HG02642 (cell line): ENCODE measurements around the gene SAMD8.

Source experiments
- ATAC-seq: cut with Tn5 transposase; IDR thresholded peaks from one replicate; pipeline ENCODE4 v1.9.1; 2021; ENCODE audit warnings: mild to moderate bottlenecking; ENCODE audit not compliant: unreplicated experiment, poor library complexity

The SAMD8 gene

DNA sequence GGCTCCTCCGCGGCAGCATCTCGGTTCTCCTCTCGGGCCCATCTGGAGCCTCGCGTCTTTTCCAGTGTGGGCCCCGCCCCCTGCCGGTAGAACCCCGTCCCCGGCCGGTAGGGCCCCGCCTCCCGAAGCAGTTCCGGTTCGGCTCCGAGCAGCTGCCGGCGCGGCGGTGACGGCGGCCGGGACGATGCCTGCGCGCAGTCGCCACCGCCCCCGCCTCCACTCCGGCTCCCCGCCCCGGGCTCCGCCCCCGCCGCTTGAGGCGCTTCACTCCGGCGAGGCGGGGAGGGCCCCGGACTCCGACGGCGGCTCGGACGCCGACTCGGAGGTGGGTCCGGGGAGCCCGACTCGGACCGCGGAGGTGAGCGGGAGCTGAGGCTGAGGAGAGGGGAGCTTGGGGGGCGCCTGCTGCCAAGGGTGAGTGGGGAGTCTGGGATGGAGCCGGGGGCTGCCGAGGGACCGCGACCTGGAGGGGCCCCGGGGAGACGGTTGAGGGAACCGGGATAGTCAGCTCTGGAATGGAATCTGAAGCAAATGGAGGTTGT lies at the start of gene SAMD8:
Gene SAMD8 (plus strand): TSS at position 292 of the 542 bp plus-strand sequence. CDS start 38,873 bp downstream, outside the sequence.
- ATAC-seq = peak; percentile 79

DNA sequence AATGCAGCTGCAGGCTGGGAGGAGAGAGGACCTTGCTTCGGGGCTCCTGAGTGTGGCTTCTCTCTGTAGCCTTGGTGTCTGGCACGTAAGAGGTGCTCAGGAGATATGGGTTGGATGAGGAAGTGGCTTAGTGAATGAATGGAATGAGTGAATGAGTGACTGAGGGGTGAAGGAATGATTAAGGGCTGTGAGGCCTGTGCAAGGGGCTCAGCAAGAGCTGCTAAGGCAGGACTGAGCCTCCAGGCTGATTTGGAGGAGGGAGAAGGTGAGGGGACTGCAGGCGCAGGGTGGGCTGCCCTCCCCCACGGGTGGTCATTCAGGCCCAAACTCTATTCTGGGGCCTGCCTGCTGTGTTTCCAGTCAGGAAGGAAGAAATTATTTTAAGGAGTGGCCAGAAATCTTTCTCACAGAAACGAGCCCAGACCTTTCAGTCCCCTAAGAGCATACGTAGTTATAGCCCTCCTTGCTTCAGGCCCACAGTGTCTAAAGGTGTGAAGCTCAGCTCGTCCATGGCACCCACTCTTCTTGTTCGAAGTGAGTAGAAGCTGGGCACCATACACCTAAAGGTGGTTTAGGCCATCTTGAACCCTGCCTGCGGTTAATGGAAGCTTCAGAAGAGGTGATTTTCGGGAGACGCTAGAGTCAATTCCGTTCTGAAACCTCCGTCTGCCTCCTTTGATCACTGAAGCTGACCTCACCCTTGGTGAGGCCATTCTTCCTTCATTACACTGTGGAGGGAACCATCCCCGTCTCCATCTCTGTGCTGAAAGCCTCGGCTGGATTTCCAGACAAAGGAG lies 49.5 kb upstream of the SAMD8 start:
- no peak for ATAC-seq

DNA sequence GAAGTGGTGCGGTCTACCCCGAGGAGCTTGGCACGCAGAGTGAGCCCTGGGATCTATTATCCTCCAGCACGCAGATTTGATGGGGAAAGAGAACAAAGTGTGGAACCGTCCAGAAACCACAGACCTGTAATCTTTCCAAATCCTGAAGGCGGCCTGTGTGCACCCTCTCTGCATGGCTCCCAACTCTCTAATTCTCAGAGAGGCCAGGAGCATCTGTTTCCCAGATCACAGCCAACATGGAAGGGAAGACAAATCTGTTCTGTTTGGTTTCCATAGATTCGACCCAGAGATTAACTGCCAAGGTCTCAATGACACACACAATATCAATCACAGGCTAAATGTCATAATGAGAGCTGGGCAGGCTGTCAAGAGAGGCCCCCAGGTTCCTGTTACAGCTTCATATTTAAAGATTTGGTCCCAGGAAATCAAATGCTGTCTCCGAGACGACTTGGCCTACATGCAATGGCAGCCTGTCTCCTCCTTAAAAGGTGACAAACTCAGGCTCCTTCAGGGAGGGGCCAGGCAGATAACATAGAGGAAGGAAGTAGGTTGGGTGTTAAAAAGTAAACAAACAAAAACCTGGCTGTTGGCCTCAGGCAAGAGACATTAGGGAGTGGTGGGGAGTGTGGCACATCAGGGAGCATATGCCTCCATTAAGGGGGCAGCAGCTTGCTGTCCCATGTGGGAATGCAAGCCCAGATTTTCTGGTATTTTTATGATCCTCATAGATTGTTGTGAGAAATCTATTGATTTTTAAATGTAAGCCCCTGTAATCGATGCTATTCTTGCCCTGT lies 48.8 kb upstream of the SAMD8 start:
- ATAC-seq = no peak

DNA sequence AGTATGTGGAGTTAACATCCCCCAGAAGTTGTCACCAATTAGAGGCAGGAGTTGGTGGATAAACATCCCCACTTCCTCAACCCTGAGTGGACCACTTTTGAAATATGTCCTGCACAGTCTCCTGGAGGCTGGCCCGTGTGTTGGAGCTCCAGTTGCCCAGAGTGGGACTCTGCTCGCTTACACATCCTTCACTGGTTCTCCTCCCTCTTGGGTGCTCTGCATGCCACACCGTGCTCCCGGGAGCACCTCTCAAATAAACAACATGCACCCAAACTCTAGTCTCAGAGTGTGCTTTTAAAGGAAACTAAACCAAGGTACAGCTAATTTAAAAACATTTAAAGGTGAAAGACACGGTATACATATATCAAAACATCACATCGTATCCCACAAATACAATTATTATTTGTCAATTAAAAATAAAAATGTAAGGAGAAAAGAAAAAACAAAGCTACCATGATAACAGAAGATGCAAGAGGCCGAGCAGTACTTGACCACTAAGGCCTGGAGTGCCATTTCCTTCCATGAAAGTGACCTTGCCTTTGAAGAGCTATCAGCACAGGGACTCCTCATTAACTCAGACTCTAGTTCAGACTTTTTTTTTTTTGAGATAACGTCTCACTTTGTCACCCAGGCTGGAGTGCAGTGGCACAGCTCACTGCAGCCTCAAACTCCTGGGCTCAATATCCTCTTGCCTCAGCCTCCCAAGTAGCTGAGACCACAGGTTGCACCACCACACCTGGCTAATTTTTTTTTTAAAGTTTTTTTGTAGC lies 47.8 kb upstream of the SAMD8 start:
- ATAC-seq = no peak

DNA sequence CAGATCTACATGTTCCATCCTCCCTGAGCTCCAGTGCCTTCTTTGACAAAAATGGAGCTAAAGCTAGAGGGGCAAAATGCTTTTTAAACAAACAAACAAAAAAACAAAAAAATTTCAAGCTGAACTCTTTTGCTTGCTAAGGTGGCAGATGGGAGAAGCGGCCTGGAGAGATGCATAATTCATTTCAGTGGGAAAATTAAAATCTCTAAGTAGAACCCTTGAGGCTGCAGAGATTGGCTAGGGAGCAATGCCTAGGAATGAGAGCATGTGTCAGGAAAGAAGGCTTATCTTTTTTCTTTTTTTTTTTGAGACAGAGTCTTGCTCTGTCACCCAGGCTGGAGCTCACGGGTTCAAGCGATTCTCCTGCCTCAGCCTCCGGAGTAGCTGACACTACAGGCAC lies 46.4 kb upstream of the SAMD8 start:
- ATAC-seq = no peak

DNA sequence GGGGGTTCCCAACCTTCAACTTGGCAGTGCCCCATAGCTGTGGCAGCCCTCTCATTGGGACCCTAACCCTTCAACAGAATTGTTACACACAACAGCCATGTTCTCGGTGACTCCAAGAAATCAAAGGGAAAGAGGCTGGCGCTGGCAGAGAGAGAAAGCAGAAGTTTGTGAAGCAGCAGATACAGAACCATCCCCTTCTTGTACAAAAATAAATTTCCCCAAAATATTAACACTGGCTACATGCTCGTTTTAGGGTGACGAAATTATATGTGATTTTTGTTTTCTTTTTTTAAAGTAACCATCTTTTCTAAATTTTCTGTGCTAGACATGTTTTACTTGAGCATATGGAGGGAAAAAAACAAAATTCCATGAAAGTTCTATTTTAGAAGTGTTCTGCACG lies 45.2 kb upstream of the SAMD8 start:
- no peak for ATAC-seq

DNA sequence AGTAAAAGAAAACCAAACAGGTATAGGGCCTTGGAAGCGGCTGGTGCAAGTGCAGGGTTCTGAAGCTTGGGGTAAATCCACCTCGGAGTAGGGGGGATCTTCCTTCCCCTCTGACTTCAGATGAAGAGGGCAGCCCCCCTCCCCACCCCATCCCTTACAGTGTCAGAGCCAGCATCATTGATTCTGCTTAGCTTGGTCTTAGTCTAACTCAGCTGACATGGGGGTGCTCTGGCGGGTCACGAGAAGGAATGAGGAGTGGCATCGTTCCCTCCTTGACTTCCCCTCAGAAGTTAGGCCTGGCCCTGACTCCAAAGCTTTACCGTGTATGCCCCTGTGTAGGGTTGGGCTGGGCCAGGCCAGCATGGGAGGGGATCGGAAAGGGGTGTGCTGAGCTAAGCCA lies 44.2 kb upstream of the SAMD8 start:
- no peak for ATAC-seq

DNA sequence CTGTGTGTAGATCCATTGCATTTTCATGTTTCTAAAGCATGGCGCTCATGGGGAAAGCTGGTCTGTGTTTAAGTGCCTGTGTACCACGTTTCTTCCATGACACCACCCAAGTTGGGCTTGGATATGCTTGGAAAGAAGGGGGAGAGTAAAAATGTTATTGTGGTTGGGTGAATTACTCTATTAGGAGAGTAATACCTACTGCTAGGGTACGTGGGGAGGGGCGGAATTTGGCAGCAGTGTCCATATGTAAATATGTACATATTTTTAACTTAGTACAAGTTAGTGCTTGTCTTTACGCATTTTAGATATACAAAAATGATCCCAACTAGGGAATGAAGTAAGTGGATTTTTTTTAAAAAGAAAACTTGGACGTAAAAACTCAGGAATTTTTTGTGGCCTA lies 42.9 kb upstream of the SAMD8 start:
- no peak for ATAC-seq

DNA sequence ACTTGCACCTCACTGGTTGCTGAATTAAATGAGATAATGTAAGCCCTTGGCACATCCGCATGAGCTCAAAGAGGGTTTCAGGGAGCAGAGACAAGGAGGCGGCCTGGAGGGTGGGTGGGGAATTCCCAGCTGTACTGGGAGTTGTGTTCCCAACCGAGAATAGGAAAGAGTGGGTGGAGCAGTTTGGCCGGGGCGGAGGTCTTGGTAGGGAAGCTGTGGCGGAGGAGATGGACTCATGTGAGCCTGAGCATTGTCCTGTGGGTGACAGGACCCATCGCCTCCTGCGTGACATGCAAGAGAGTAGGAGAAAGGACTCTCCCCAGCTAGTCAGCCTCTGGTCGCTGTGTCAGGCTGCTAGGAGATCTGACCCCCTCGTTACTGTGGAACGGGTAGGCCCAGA lies 41.0 kb upstream of the SAMD8 start:
- ATAC-seq = no peak

DNA sequence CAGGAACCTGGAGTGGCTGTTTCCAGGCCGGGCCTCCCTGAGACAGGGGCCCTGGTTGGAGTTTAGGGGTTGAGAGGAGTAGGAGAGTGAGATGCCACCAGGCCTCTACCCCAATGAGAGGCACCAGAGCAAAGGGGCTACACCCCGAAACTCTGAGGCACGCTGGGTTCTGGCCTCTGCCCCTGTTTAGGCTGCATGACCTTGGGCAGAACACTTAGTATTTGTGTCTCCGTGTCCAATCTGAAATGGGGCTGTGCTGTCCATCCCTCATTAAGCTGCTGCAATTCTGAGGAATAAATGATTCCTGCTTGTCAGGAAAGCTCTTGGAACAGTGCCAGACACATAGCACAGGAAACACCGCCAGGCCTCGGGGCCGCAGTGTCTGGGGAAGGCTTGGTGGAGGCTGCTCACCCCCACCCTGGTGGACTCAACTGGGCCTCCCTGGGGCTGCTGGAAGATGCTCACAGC lies 40.5 kb upstream of the SAMD8 start:
- no peak for ATAC-seq

DNA sequence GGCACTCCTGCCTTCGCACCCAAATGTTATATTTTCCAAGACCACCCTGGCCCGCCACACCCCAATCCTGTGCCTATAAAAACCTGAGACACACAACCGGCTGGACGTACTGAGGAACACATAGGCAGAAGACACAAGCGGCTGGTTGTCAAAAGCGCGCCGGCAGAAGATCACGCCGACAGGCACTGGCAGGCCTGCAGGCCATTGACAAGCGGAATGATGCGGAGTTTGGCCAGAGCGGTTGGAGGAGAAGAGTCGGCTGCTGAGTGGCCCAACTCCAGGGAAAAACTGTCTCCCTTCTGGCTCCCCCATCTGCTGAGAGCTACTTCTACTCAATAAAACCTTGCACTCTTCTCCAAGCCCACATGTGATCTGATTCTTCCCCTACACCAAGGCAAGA lies 39.7 kb upstream of the SAMD8 start:
- ATAC-seq = no peak

DNA sequence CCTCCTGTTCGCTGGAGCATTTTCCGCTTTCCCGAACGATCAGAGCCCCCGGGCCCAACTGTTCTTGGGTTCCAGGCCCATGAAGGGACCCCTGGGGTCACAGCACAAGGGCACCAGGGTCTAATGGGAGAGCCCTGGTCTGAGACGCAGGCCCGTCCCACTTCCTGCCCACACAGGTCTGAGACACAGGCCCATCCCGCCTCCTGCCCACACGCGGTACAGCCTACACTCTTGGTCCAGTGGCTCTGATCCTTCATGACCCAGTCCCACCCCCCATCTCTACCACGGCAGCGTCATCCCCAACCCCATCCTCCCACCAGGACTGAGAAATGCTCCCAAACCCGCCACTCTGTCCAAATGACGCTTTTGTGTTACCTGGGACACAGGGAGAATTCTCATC lies 38.7 kb upstream of the SAMD8 start:
- ATAC-seq = no peak

DNA sequence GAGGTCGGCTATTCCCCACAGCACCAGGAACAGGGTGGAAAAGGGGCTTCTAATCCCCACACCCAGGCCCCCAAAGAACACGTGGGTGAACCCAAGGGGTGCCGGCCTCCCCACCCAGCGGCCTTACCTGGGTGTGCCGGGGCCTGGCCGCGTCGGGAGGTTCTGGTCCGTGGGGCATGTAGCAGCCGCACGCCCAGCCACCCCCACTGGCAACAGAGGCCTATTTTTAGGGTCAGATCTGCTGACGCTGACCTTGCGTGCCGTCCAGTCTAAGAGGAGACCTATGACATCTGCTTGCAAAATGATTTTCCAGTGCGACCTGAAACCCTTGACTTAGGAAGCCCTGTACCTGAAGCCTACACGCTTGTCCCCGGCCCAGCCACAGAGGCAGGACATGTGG lies 38.0 kb upstream of the SAMD8 start:
- no peak for ATAC-seq

DNA sequence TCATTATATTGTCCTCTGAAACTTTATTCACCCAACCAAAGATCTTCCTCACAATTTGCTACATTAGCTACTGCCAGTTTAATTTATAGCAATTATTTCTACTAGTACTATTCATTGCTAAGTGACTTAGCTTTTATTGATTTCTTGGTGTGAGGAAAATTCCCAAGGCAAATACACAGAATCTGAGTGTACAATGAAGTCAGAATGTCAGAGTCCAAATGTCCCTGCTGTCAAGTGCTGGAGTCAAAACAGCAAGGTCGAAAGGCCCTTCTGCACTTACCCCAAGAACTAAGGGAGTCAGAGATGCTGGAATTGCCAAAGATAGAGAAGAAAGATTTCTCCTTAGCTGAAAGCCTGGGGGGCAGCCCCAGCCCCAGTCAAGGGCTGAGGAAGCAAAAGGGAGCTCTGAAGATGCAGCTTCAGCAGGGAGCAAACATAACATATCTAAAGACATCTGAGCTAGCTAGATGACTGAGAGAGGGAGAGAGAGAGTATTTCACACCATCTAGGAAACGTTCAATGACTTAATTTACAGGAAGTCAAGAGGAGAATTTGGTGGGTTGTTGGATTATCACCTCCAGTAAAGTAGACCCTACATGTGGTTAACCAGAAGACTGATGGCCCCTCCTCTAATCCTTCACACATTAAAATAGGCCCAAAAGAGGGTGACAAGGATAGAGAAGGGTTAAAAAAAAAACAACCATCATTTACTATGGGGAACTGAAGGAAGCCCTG lies 36.6 kb upstream of the SAMD8 start:
- ATAC-seq = no peak

DNA sequence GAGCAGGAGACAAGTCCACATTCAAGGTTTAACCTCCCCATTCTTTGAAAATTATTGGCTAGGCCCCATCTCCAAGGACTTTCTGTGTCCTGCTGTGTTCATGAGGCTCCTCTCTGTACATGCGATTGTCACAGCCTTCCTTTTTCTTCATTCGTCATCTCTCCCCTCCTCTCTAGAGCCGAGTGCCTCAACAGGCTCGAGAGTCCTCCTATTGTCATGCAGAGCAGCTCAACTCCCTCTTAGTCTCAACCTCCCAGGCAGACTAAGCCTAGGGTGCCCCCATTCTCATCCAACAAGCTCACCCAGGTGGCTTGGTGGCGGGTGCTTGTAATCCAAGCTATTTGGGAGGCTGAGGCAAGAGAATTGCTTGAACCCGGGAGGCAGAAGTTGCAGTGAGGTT lies 35.1 kb upstream of the SAMD8 start:
- no peak for ATAC-seq

DNA sequence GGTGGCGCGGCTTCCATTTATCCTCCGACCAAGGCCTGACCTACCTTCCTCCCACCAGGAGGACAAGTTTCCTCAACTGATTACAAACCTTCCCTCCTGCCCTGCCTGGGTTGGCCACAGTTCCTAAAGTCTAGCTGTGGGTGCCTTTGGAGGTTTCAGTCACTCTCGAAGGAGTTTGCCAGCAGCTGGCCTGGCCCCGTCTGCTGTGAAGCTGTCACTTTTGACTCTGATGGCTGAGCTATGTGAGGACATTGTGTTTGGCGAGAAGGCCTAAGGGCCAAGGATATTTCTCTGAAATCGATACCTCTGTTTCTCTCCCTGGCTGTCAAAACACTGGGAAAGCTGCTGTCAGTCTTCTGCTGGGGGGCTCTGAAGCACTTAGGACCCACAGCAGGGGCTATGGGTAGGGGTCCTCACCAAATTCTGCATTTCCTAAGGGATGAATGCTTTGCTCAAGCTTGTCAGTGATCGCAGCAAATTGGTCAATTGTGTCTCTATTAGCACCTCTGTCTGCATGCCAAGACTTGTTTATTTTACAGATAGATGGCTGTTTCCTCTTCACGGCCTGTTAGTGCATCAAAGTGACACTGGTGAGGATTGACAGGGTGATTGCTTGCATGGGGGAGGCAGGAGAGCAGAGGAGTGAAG lies 31.9 kb upstream of the SAMD8 start:
- ATAC-seq = no peak

DNA sequence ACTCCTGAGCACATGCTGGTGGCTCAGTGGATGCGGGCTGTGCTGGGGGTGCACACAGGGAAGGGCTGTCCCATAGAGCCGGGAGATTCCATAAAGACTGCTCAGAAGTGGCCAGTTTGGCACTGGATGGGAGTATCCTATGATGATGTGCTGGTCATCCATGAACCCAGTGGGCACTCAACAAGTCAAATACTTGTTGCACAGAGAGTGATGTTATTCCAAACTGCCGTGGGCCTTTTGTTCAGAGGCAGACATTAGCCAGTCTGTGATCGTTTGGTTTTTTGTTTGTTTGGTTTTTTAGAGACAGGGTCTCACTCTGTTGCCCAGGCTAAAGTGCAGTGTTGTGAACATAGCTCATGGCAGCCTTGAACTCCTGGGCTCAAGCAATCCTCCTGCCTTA lies 30.9 kb upstream of the SAMD8 start:
- no peak for ATAC-seq

DNA sequence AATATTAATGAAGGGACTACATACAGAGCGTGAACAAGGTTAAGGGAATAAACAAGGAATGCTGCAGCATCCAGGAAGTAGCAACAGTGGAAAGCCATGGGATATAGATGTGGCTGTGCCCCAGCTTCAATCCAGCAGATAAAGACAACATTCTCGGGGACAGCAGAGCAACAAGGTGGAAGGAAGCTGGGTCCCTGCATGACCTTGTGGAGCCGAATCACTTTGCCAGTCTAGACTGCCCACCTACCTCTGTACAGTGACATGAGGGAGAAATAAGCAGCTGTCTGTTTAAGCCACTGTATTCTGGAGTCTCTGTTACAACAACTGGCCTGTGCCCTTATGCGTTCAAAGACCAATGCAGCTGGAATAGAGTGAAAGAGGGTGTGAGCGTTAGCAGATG lies 30.1 kb upstream of the SAMD8 start:
- no peak for ATAC-seq

DNA sequence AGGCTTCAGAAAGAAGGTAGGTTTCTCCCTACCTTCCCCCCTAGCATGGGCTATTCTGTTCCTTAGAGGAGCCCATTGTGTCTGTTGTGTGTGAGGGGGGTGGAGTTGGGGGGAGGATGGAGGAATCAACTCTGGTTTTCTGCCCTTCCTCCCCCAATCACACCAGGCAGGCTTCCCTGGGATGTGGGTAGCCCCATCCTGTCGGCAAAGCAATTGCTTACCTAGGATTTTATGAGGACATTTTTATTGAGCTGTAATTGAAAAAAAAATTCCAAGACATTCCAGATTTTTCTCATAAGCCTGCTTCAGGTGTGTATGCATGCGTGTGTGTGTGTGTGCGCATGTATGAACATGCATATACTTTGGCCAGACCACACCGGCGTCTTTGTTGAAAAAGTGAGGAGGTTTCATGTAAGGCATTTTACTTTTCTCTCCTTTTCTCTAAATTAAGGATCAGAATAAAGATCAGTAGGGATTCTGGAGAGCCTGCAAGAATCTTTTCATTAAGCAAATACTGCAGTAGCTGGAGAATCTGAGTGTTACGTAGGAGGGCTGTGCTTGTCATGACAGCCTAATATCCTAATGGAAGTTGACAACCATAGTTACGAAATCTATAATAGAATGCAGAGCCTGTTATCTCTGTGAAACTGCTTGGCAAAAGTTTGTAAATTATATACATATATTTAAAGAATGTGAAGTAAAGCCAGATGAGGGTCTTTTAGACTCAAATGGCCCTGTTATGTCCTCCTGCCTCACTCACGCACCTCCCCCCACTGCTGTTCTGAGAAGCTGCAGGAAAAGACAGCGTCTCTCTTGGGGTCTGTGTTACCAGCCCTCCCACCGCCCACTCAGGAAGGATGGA lies 27.3 kb upstream of the SAMD8 start:
- no peak for ATAC-seq
